ENCODE data around the gene NDUFA3.

Gene NDUFA3

GRCh38 chr19:54108496-54108895, 5.8 kb downstream of the NDUFA3 start:
- TF ChIP-seq CTCF (IDR thresholded peaks at IDR 0.05; ENCODE audit: control insufficient read depth, extremely low read depth, insufficient read depth): no peak
- no peak for DNase-seq (ENCODE audit: low read depth)
- H3K4me3 ChIP-seq (ENCODE audit: low read depth, low read length): no peak overlapping the region

- no peak overlapping the region for H3K4me3 ChIP-seq (ENCODE audit: low read depth, low read length)
- no peak for TF ChIP-seq CTCF (IDR thresholded peaks at IDR 0.05; ENCODE audit: control insufficient read depth, extremely low read depth, insufficient read depth)
- DNase-seq (ENCODE audit: low read depth): no peak
Observed at GRCh38 chr19:54109651-54110050, 7.0 kb downstream of the NDUFA3 start.

GRCh38 chr19:54114340-54115108, 11.9 kb downstream of the NDUFA3 start:
- H3K4me3 ChIP-seq (ENCODE audit: low read depth, low read length): peak overlapping the region; percentile 100
- DNase-seq (ENCODE audit: low read depth): peak; percentile 11
- TF ChIP-seq CTCF (IDR thresholded peaks at IDR 0.05; ENCODE audit: control insufficient read depth, extremely low read depth, insufficient read depth): no peak

GRCh38 chr19:54115109-54116063, 12.7 kb downstream of the NDUFA3 start, which contains the start of the genes PRPF31 and TFPT:
Gene PRPF31 (plus strand): TSS chr19:54115754. CDS start chr19:54118279, 2,525 bp downstream.
Gene TFPT (minus strand): TSS chr19:54115657. CDS start chr19:54115269, 388 bp downstream.
- H3K4me3 ChIP-seq (ENCODE audit: low read depth, low read length): peak within 1 kb of the TSS; percentile 100
- no peak for TF ChIP-seq CTCF (IDR thresholded peaks at IDR 0.05; ENCODE audit: control insufficient read depth, extremely low read depth, insufficient read depth)
- peak; percentile 96 for DNase-seq (ENCODE audit: low read depth)

GRCh38 chr19:54121259-54121658, 18.6 kb downstream of the NDUFA3 start:
- no peak overlapping the region for H3K4me3 ChIP-seq (ENCODE audit: low read depth, low read length)
- no peak for TF ChIP-seq CTCF (IDR thresholded peaks at IDR 0.05; ENCODE audit: control insufficient read depth, extremely low read depth, insufficient read depth)
- DNase-seq (ENCODE audit: low read depth): no peak

GRCh38 chr19:54123682-54124081, 21.0 kb downstream of the NDUFA3 start:
- no peak for DNase-seq (ENCODE audit: low read depth)

More at GRCh38 chr19:54123682-54124081, 21.0 kb downstream of the NDUFA3 start:
- no peak overlapping the region for H3K4me3 ChIP-seq (ENCODE audit: low read depth, low read length)
- TF ChIP-seq CTCF (IDR thresholded peaks at IDR 0.05; ENCODE audit: control insufficient read depth, extremely low read depth, insufficient read depth): no peak

Measured in LNCaP clone FGC (cell line).